Epithelial cell of esophagus (primary cell): ENCODE measurements around the gene NKX6-2.

Source experiments
- DNase-seq: peaks from one replicate; pipeline ENCODE4 v3.0.0; 2010; ENCODE audit warnings: low read depth
- H3K4me3 ChIP-seq: 2 replicates; pipeline ENCODE4 v1.5.1; 2011; ENCODE audit warnings: mild to moderate bottlenecking, low read length, control low read depth
- CTCF ChIP-seq: IDR thresholded peaks from 2 replicates; pipeline ENCODE4 v1.5.1; 2011; ENCODE audit warnings: low read depth, mild to moderate bottlenecking, low read length, control low read depth, inconsistent platforms; ENCODE audit not compliant: insufficient read depth; ENCODE audit errors: missing control alignments

Gene NKX6-2

GRCh38 chr10:132806561-132807003 lies 20.6 kb upstream of the NKX6-2 start:
- no peak for DNase-seq
- no peak for TF ChIP-seq CTCF
- H3K4me3 ChIP-seq, result no peak overlapping the region

GRCh38 chr10:132806110-132806509 lies 20.2 kb upstream of the NKX6-2 start:
- no peak for TF ChIP-seq CTCF
- H3K4me3 ChIP-seq, result no peak overlapping the region
- DNase-seq, result no peak

- no peak overlapping the region for H3K4me3 ChIP-seq
- TF ChIP-seq CTCF, result no peak
- no peak for DNase-seq
Observed at GRCh38 chr10:132805599-132805998, 19.7 kb upstream of the NKX6-2 start.

- no peak for DNase-seq
- TF ChIP-seq CTCF, result no peak
Observed at GRCh38 chr10:132804785-132805426, 19.0 kb upstream of the NKX6-2 start.

GRCh38 chr10:132804287-132804686 lies 18.3 kb upstream of the NKX6-2 start:
- no peak for DNase-seq
- TF ChIP-seq CTCF, result no peak
- no peak overlapping the region for H3K4me3 ChIP-seq

More at GRCh38 chr10:132804785-132805426, 19.0 kb upstream of the NKX6-2 start:
- no peak overlapping the region for H3K4me3 ChIP-seq

GRCh38 chr10:132803416-132804210 lies 17.7 kb upstream of the NKX6-2 start:
- H3K4me3 ChIP-seq, result no peak overlapping the region
- TF ChIP-seq CTCF, result no peak
- no peak for DNase-seq
